NCI-H345 treated with DMSO at 0.1 percent for 48 hours (cell line): ENCODE measurements around the gene MOCS3.

Source experiments
- DNase-seq: peaks from one replicate; lab custom pipeline; 2025; ENCODE audit not compliant: unreplicated experiment; lab: John Stamatoyannopoulos, UW

The MOCS3 gene, protein sequence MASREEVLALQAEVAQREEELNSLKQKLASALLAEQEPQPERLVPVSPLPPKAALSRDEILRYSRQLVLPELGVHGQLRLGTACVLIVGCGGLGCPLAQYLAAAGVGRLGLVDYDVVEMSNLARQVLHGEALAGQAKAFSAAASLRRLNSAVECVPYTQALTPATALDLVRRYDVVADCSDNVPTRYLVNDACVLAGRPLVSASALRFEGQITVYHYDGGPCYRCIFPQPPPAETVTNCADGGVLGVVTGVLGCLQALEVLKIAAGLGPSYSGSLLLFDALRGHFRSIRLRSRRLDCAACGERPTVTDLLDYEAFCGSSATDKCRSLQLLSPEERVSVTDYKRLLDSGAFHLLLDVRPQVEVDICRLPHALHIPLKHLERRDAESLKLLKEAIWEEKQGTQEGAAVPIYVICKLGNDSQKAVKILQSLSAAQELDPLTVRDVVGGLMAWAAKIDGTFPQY

DNA sequence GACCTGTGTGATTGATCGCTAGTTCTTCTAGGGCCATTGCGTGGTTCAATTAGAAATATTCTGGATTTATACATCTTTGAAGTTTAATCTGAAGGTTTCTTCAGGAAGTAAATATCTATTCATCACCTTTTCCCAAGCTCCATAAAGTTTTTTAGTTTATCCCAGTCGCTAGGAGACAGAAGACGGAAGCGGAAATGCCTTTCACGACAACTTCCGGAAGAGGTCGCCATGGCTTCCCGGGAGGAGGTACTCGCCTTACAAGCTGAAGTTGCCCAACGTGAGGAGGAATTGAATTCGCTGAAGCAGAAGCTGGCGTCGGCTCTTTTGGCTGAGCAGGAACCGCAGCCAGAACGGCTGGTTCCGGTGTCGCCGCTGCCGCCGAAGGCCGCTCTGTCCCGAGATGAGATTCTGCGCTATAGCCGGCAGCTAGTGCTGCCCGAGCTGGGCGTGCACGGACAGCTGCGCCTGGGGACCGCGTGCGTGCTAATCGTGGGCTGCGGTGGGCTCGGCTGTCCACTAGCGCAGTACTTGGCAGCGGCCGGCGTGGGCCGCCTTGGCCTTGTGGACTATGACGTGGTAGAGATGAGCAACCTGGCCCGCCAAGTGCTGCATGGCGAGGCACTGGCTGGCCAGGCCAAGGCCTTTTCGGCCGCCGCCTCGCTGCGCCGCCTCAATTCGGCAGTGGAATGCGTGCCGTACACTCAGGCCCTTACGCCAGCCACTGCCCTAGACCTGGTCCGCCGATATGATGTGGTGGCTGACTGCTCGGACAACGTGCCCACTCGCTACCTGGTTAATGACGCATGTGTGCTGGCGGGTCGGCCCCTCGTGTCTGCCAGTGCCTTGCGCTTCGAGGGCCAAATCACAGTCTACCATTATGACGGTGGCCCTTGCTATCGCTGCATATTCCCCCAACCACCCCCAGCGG is at the start of gene MOCS3:
Gene MOCS3 (plus strand): TSS at position 204 of the 928 bp plus-strand sequence. CDS start 25 bp downstream, at position 229.
- peak; percentile 96 for DNase-seq

DNA sequence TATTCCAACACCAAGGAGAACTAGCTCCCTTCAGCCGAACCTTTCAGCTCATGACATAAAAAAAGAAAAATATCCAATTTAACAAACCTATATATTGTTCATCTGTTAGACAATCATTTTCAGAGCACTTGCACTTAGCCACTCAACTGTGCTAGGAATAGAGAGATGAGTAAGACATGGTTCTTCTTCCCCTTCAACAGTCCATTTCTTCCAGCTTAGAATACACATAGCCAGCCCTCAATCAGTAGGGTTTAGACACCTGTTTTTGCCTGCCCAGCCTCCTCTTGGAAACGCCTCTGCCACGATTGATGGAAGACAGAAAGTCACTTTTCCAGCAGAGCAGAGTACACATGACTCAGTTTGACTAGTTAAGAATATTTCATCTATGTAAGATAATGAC is 49.2 kb upstream of the MOCS3 start:
- no peak for DNase-seq

DNA sequence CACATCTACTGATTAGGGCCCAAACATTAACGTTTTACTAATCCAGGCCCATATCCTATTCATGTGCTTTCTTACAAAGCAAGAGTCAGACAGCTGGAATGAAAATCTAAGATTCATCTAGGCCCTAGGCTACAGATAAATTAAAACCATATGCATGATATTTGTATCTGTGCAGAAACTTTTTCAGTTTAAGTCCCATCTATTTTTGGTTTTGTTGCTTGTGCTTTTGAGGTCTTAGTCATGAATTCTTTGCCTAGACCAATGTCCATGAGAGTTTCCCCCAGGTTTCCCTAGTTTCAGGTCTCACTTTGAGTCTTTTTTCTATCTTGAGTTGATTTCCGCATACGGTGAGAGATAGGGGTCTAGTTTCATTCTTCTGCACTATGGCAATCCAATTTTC is 47.6 kb upstream of the MOCS3 start:
- DNase-seq: no peak

DNA sequence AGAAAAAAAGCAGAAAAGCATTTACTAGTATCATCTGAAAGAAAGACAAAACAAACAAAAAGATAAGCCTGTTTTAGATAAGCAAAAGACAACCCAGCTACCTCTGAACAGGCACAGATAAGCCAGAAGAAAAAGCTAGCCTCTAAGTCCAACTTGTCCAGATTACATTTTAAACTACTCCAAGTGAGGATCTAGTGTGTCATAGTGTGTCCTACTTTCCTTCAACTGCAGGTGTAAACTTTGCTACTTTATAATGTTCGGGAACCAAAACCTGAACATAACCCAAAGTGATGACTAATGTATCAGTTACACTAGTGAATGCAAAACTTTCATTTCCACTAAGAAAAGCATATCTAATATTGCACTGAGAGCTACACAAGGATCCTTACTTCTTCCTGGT is 46.9 kb upstream of the MOCS3 start:
- no peak for DNase-seq

DNA sequence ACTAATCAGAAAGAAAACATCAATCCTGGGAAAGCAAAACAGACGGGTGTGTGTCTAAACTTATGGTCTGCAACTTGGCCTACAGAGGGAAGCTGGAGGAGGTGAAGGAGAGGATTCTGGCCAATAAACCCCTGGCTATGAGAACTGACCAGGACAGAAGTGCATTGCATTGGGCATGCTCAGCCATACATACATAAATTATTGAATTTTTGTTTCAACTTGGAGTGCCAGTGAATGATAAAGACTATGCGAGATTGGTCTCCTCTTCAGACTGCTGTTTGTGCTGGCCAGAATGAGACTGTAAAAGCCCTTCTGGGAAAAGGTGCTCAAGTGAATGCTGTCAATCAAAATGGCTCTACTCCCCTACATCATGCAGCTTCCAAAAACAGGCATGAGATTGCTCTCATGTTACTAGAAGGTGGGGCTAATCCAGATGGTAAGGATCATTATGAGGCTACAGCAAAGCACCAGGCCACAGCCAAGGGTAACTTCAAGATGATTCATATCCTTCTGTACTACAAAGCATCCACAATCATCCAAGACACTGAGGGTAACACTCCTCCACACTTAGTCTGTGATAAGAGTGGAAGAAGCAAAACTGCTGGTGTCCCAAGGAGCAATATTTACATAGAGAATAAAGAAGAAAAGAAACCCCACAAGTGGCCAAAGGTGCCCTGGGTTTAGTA is 44.8 kb upstream of the MOCS3 start:
- no peak for DNase-seq

DNA sequence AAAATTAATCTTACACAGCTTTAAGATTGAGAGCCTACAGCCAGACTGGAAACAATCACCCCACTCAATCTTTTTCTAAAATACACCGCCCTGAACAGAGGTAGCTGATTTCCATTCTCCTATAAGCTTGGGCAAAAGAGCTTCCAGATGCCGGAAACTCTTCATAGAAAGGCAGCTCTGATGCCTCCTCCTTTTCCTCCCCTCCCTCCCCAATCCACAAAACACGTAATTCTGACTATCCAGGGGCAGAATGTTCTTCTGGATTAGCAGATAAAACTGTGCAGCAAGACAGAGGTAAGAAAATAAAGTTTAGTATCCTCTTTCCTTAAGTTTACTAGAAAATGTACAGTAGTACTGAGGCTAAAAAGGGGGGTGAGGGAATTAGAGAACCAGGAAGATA is 43.2 kb upstream of the MOCS3 start:
- DNase-seq: no peak

DNA sequence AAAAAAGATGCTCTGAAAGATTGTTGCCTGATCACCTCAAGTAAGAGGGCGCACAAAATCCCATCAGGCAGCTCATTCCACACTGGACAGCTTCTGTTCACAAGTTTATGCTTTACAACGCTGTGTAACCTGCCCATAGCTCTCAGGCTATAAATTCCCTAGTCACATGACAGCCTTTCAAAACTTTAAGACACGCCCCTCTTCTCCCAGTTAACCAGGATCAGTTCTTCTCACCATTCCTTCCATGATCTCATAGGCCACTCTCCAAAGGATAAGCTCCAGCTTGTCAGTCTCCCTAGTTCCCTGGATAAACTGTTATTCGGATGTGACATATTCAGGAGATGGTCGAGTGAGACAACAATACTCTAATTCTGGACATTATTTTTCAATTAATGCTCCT is 42.4 kb upstream of the MOCS3 start:
- no peak for DNase-seq

DNA sequence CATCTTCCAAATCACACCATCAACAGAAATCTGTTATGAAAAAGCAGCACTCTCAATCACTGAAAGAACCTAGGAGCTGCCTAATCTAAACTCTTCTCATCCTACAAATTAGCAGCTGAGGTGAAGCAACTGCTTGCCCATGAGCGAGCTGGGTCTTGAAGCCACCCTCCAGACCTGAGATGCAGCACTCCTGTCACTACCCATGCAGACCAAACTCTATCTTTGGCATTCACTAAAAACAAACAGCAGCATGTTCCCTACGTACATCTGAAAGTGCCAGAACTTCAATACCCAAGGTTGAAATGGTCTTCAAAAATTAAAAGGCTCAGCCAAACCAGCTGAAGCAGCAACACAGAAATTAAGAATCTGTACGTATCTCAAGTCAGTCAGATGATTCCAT is 41.7 kb upstream of the MOCS3 start:
- DNase-seq: no peak

DNA sequence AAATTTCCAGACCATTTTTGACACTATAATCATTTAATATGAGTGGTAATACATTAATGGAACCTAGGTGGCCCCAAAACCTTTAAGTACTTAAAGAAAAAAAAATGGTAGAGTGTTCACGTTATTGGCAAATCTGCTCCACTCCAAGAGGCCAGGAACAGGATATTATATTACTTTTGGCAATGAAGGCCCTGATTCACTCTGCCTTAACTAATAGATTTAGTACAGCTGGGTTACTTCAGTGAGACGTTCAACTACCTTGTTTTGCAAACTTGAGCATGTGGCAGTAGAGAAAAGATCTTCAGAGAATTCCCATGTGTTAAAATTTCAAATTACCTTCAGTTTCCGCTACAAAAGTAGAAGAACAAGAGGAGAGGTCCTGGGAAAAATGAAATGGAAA is 40.2 kb upstream of the MOCS3 start:
- DNase-seq: no peak

DNA sequence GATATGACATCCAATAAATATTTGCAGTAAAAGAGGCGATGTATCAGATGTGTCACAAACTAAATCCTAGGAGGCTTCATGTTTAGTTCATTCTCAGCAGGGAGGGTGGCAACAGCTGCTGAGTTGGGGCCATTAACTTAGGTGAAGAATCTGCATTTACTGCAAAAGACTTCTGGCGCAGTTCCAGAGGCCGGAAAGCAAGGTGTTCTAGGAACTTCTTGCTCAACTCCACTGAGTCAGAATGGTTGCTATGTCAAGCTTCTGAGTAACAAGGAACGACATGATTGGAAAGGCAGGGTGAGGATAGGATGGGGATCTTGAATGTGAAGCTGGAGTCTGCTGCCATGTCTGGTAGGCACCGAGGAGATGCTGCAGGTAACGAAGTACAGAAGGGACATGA is 39.1 kb upstream of the MOCS3 start:
- DNase-seq: no peak

DNA sequence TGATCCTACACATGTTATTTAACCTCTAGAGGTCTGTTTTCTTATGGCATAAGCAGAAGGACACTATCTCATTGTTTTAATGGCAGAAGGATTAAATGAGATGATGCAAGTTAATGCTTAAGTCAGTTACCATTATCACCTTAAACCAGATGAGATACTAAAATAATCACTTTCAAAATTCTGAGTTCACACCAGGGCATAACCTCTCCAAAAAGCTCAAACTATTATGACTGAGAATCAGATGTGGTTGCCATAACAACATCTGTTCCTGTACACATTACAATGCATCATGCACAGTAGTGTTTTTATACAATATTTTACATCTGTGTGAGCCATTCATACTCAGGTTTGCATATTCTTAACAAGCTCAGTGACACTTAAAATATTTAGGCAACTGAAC is 37.6 kb upstream of the MOCS3 start:
- DNase-seq: no peak

DNA sequence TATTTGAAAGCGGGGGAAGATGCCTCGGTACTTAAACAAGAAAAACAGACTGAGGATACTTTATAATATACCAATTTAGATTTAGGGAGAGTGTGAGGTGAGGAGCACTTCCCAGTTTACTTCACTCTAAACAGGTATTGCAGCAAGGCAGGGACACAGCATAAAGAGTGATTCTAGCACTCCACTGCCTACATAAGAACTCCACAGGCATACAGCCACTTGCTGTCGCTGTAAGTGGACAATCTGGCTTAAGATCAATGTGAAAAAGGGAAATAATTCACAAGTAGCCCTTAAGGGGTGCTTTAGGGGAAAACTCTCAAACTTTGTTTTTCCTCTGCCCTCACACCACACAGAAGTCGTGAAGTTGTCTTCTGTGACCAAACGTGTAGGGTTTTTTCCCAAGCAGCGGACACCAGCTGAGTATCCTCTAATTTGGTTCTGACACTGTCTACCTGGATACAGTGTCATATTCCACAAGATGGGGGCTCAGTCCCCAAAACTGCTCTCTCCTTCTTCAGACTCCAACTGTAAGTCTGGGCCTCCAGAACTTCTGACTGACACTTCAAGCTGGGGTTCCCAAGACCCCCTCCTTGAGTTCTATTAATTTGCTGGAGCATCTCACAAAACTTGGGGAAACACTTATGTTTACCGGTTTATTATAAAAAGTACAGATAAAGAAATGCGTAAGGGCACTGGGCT is 36.7 kb upstream of the MOCS3 start:
- no peak for DNase-seq

DNA sequence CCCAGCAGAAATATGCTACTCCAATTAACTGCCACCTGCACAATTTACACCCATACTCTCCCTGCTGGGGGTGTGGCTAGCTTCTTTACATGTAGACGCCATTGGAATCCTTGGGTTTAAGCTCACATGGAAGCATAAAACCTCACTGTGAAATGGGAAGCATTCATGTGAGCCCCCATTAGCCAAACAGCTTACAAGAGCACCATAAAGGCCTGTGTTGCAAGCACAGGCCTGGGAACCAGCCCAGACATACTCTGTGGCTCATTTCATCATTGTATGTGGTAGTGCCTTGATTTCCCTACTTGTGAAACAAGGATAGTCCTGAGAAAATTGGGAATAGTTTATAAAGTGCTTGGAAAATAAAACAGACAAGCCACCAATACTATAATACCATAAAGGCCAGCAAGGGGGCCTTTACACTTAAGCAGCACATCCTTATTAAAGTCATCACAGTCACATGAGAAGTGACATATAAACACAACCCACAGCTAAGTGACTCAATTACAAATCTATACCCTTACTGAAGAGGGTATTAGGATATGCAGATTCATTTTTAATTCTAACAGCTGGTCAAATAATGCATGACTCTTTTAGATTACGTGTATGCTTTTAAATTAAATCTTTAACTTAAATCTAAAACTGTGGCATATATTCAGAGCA is 34.2 kb upstream of the MOCS3 start:
- no peak for DNase-seq

DNA sequence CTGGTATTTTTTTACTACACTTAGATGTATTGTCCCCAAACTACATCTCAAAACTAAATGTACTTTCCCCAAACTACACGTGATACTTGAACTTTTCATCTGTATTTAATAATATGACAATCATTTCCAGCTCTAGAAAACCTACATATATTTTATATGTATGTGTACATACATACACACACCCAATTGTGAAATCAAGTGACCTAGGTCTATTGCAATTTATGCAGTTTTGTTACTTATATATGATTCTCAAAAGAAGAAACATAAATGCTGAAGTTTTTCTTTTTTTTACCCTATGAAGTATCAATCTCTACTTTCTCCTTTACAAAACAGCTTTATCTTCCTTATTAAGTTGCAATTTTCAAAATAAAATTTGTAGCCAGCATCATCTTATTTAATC is 32.1 kb upstream of the MOCS3 start:
- no peak for DNase-seq

DNA sequence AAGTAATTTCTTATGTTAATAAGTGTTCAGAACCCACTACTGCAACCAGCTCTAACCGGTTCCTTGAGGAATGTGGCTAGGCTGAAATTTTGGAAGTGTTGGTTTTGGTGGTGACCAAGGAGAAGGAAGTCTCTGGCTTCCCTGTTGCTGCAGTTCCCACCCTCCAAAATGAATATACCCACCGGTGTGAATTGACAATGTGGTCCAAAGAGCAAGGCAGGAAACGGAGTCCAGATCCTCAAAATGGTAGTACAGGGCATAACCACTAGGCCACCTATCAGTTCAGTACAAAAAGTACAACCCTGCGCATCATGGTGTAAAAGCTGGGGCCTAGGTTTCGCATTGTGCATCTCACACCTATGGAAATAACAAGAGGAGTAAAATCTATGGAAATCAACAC is 30.1 kb upstream of the MOCS3 start:
- DNase-seq: no peak

DNA sequence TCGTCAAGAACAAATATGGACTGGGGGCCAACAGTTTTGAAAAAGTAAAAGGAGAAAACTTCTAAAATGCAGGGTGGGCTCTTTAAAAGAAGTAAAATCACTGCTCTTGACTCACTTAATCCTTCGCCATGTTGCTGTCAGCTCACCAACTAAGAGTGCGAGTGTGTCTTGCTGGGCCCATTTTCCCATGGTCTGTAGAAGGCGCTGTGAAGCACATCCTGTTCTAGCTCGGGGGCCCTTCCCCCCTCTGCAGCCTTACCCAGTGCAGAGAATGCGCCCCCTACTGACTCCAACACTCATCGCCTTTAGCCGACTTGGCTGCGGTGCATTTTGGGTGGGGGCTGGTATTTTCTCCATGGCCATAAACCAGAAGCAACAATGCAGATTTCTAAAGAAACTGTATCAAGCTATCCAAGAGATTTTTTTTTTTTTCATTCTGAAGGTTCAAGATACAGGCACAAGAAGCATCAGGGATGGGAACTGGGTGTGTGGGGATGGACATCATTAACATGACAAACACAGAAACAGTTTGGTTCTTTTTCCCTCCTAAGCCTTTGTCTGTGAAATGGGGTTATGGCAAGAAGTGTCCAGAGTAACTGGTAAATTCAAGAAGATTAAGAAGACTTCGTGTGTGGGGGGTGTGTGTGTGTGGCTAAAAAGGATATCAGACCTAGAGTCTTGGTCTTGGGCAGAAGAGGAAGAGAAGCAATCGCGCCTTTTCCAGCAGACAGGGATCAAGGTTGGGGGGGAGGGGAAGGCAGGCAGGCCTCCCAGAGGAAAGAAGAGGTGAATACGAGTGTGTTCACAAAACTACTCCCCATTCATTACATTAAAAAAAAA is 29.1 kb upstream of the MOCS3 start:
- DNase-seq: peak; percentile 73

DNA sequence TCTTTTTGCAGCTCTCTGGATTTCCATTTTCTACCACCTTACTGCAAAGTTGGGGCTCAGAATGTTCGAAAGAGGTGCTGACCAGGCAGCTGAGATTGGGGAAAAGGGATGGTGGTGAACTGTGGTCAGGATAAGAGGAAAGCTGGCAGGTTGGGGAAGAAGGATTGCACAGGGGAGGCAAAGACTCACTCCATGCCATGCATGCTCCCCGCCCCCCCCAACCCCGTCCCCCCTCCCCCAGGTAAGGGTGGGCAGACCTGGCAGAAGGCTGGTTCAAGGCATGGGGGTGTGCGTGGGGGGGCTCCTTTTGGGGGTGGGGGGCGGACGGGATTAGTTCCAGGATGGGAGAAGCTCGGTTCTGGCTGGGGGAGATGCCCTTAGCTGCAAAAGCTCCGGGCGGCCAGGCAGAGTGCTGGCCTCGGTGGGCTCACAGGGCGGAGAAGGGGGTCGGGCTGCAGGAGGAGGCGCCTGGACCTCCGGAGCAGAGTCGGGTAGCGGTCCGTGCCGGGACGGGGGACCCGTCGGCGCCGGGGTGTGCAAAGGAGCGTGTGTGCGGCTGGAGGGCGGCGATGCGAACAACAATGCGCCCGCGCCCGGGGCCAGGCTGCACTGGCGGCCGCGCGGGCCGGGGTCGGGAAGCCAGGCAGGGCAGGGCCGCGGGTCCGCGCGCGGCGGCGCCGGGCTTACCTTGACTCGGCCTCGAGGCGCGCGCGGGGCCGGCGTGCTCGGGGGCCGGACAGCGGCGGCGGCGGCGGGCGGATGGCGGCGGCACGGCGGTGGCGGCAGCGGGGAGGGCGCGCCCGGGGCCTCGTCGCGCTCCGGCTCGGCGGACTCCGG is 28.3 kb upstream of the MOCS3 start:
- no peak for DNase-seq

DNA sequence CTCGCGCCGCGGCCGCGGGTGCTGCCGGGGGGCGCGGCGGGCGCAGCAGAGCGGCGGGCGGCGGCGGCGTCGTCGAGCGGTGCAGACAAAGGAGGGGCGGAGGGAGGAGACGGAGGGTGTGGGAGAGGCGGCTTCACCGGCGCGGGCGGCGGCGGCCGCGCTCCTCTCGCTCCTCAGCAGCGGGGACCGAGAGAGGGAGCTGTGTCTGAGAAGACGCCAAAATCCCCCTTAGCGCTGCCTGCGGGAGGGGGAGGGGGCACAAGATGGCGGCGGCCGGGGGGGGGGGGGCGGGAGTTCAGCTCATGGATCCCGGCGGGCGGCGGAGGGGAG is 27.7 kb upstream of the MOCS3 start:
- no peak for DNase-seq
